ENCODE data around the gene GPNMB. TPM values are rescaled to one million over a fixed set of nuclear protein-coding genes. Genes with fewer than 3 reads are reported as not detected.

GPNMB gene
- total RNA-seq, 4 donors from 2014 or later = 8.0 to 36.5 (median 27.1) TPM

- H3K4me3 ChIP-seq = no peak overlapping the region
- H3K27me3 ChIP-seq = peaks cover 60% of the 10 kb centered on the region
- no peak overlapping the region for H3K27ac ChIP-seq
- H3K9me3 ChIP-seq = no peaks in the 10 kb centered on the region
- no peak for DNase-seq
- intact Hi-C loops (cut with DNase I; ENCODE audit: low total_unique reads) (loop anchor here (10.0 kb wide), 1 partner anchor 65 kb away; the partner anchor contains the start of gene NUP42), in situ Hi-C loops (cut with MboI; ENCODE audit: low pct_ligation_motif_present in 1 of 4, low pct_unique_long_range_greater_than_20kb in 1 of 4, low sequenced_read_pairs in 3 of 4) (no loop called here)
- no peaks in the 10 kb centered on the region for H3K36me3 ChIP-seq
- no peaks in the 10 kb centered on the region for H3K4me1 ChIP-seq
- TF ChIP-seq POLR2AphosphoS5 (IDR thresholded peaks at IDR 0.05) = no peak
- no peak for TF ChIP-seq POLR2A (IDR thresholded peaks at IDR 0.05)
- no peak for TF ChIP-seq EP300 (IDR thresholded peaks at IDR 0.05; ENCODE audit: low read depth)
- no peak for TF ChIP-seq CTCF (IDR thresholded peaks at IDR 0.05)
Observed at GRCh38 chr7:23249486-23249885, 2.9 kb downstream of the GPNMB start.

- no peak for TF ChIP-seq POLR2A (IDR thresholded peaks at IDR 0.05)
- no peak for TF ChIP-seq POLR2AphosphoS5 (IDR thresholded peaks at IDR 0.05)
- no peak for TF ChIP-seq CTCF (IDR thresholded peaks at IDR 0.05)
- no peak for TF ChIP-seq EP300 (IDR thresholded peaks at IDR 0.05; ENCODE audit: low read depth)
- intact Hi-C loops (cut with DNase I; ENCODE audit: low total_unique reads) = no loop called here
- Histone ChIP-seq H3K27me3 (peaks cover 32% of the 10 kb centered on the region), H3K9me3 (no peaks in the 10 kb centered on the region), H3K27ac (no peak overlapping the region), H3K36me3 (no peaks in the 10 kb centered on the region), H3K4me3 (no peak overlapping the region), H3K4me1 (no peaks in the 10 kb centered on the region)
- 87% methylated on average over 7 of the region's 7 CpGs; no CpG with 5 or more reads in 1 of the 2 donors for WGBS, 2 donors (ENCODE audit: low coverage in 1 of 2)
- in situ Hi-C loops (cut with MboI; ENCODE audit: low pct_ligation_motif_present in 1 of 4, low pct_unique_long_range_greater_than_20kb in 1 of 4, low sequenced_read_pairs in 3 of 4) = no loop called here
- DNase-seq = no peak
Observed at GRCh38 chr7:23254051-23254681, 7.6 kb downstream of the GPNMB start.

DNA sequence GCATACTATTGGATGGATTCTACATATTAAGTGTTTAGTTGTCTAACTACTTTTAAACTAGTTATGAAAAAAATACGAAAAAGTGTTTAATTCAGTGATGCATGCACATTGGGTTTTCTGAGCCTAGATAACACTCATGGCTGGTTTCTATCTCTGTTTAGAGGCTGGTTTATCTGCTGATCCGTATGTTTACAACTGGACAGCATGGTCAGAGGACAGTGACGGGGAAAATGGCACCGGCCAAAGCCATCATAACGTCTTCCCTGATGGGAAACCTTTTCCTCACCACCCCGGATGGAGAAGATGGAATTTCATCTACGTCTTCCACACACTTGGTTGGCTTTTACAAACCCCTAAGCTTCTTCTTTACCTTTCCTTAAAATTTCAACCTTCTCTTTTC is 10.2 kb downstream of the GPNMB start:
- no peak overlapping the region for H3K27ac ChIP-seq
- in situ Hi-C loops (cut with MboI; ENCODE audit: low pct_ligation_motif_present in 1 of 4, low pct_unique_long_range_greater_than_20kb in 1 of 4, low sequenced_read_pairs in 3 of 4) = no loop called here
- no peak for DNase-seq
- no peak for TF ChIP-seq EP300 (IDR thresholded peaks at IDR 0.05; ENCODE audit: low read depth)
- no peak for TF ChIP-seq CTCF (IDR thresholded peaks at IDR 0.05)
- no peak for TF ChIP-seq POLR2AphosphoS5 (IDR thresholded peaks at IDR 0.05)
- TF ChIP-seq POLR2A (IDR thresholded peaks at IDR 0.05) = no peak
- no peak overlapping the region for H3K4me3 ChIP-seq
- H3K36me3 ChIP-seq = no peaks in the 10 kb centered on the region
- peaks cover 13% of the 10 kb centered on the region for H3K27me3 ChIP-seq
- intact Hi-C loops (cut with DNase I; ENCODE audit: low total_unique reads) = no loop called here
- WGBS, 2 donors (ENCODE audit: low coverage in 1 of 2) = 76 to 84% methylated on average over 5 to 7 of the region's 7 CpGs
- H3K9me3 ChIP-seq = no peaks in the 10 kb centered on the region
- H3K4me1 ChIP-seq = no peaks in the 10 kb centered on the region

- 81 to 84% methylated on average over 10 of the region's 10 CpGs for WGBS, 2 donors (ENCODE audit: low coverage in 1 of 2)
- H3K27ac ChIP-seq = no peak overlapping the region
- H3K4me3 ChIP-seq = no peak overlapping the region
- DNase-seq = no peak
- TF ChIP-seq POLR2A (IDR thresholded peaks at IDR 0.05) = no peak
- no peak for TF ChIP-seq EP300 (IDR thresholded peaks at IDR 0.05; ENCODE audit: low read depth)
- no peak for TF ChIP-seq CTCF (IDR thresholded peaks at IDR 0.05)
- no peak for TF ChIP-seq POLR2AphosphoS5 (IDR thresholded peaks at IDR 0.05)
- H3K9me3 ChIP-seq = no peaks in the 10 kb centered on the region
- H3K36me3 ChIP-seq = no peaks in the 10 kb centered on the region
- intact Hi-C loops (cut with DNase I; ENCODE audit: low total_unique reads) = no loop called here
- in situ Hi-C loops (cut with MboI; ENCODE audit: low pct_ligation_motif_present in 1 of 4, low pct_unique_long_range_greater_than_20kb in 1 of 4, low sequenced_read_pairs in 3 of 4) = no loop called here
- H3K27me3 ChIP-seq = peaks cover 5% of the 10 kb centered on the region
- no peaks in the 10 kb centered on the region for H3K4me1 ChIP-seq
Observed at GRCh38 chr7:23260371-23260770, 13.8 kb downstream of the GPNMB start.
